RPMI8226 (cell line): ENCODE measurements around the gene DENND6B.

Source experiments
- DNase-seq: peaks from one replicate; pipeline ENCODE4 v3.0.0-alpha.2; 2015

DENND6B gene

DNA sequence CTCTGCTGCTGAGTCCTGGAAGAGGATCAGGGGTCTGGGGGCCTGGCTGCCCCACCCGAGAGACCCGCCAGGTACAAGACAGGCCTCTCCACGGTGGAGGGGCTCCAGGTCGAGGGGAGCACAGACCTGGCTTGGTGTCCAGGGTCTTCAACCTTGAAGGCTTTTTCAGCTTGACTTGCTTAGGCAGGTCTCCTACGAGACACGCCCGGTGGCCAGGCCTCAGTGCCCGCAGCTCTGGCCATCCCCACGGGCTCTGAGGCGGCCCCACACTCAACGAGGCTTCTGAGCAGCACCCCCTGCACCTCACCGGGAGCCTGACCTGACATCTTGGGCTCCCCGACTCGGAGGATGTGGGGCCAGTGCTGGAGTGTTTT lies 12.7 kb downstream of the DENND6B start:
- DNase-seq = no peak

DNA sequence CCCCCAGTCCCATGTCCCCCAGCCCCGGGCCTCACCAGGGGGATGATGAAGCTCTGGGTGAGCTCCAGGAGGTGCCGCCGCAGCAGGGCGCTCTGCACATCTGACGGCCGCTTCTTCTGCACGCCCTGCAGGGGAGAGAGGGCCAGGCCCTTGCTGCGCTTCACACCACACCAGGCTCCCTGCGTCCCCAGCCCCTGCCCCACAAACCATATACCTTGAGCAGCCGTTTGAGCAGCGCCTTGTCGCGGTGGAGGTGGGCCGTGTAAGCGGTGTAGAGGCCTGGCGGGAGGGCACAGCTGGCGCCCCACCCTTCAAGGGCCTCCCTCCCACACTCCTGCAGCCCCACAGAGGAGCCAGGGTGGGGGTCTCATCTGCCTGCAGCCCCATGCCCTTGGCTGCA lies 13.2 kb downstream of the DENND6B start:
- peak; percentile 56 for DNase-seq

DNA sequence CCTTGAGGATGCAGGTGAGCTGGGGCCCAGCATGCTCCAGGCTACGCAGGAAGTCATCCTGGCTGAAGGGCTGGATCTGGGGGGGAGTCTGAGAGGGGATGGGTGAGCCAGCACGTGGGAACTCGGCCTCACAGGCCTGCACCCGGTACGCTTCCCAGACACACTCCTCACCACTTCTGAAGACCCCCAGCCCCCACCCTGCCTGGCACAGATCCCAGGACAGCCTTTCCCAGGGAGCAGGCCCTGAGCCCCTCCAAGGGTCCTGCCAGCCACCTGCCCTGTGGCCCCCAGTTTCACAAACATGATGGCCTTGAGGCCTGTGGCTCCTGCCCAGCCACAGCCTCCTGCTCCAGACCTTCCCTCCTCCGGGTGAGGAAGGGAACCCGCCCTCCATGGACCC lies 13.8 kb downstream of the DENND6B start:
- no peak for DNase-seq

DNA sequence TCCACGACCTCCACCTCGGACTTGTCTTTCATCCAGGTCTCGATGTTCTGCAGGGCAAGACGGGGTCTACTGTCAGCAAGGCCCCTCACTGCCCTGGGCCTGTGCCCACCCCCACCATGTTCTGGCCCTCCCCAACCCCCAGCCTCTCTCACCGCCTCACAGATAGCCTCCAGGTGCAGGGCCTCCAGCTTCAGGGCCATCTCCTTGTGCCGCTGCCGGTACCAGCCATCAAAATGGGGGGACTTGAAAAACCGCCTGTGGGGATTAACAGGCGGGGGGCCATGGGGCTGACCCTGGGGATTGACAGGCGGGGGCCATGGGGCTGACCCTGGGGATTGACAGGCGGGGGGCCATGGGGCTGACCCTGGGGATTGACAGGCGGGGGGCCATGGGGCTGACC lies 14.4 kb downstream of the DENND6B start:
- DNase-seq = no peak

DNA sequence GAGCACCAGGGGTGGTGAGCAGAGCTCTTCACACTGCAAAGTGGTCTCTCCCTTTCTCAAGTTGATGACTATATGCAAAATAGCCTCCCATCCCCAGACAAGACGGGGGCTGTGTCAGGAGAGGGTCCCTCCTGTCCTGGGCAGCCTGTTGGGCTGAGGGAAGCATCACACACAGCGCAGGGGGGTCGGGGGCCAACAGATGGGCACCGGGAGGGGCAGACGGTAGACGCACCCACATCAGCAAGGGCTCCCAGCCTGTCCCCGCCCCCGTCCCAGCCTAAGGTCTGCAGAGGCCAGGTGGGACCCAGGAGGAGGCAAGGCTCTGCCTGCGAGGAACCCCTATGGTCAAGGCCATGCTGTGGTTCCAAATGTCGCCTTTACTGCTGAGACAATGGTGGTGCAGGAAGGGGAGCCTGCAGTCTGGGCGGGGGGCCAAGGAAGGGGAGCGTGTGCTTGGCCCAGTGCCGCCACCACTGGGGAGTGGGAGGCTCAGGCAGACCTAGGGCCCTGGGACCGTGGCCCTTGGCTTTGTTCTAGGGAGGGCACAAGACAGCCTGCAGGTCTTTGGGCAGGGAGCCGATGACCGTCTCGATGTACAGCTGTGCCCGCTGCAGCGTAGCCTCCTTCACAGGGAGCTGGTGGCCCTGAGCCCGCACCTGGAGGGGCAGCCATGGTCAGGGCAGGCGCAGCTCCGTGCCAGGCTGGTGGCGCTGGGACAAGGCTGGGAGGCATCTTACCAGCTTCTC lies 15.0 kb downstream of the DENND6B start:
- DNase-seq = no peak

DNA sequence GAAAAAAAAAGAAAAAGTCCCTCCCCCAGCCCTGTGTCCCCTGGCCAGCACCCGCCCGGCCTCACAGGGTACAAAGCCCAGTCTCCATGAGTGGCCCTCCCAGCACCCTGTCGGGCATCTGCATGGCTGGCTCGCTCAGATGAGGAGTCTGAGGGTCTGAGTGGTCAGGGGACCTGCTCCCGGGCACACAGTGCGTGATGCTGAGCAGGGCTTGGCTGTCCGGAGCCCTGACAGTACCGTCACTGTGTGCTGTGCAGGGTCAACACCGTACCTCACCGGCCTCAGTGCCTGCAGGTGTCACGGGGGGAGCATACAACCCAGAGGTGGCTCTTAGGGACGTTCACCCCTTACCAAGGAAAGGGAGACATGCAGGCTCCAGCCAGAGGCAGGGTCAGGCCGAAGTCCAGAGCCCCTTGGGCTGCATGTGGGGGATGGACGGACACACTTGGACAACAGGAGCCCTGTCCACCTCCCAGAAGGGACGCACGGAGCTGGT lies 15.8 kb downstream of the DENND6B start:
- no peak for DNase-seq

DNA sequence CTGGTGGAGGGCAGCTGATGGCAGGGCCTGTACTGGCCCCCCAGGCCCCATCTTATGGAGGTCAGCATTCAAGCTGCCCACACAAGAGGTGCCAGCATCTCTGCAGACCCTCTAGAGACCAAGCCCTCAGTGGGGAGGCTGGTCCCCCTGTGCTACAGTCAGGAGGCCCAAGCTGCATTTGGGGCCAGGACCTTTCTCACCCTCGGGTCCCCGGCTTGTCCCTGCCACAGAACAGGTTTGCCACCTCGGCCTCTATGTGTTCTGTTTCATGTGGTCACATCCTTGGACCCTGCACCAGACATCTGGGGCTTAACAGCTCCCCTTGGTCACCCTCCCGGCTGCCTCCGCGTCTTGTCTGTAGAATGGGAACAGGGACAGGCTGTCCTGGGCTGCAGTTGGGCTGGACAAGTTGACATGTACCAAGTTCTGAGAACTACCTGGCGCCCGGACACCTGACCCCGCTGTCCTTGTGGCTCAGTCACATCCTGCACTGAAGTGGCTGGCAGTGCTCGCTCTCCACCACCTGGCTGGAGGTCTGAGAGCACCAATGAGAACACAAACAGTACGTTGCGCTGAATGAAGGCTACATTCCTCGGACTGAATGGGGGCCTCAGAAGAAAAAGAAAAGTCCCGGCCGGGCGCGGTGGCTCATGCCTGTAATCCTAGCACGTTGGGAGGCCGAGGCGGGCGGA lies 16.6 kb downstream of the DENND6B start:
- no peak for DNase-seq

DNA sequence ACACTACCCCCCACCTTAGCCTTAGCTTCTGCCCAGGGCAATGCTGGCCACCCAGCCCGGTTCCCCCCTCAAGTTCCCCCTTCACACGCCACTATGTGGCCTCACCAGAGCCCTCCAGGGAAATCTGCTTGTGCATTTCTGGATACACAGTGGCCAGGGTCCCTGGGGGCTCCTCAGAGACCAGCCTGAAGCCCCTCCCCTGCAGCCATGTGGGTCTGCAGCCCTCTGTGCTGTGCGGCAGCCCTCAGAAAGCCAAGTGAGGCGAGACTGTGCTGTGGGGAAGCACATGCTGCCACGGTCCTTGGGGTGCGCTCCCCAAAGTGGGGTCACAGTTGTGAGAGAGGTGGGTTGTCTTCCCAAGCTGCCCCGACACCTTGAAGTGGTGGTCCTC lies 17.2 kb downstream of the DENND6B start:
- DNase-seq = no peak

DNA sequence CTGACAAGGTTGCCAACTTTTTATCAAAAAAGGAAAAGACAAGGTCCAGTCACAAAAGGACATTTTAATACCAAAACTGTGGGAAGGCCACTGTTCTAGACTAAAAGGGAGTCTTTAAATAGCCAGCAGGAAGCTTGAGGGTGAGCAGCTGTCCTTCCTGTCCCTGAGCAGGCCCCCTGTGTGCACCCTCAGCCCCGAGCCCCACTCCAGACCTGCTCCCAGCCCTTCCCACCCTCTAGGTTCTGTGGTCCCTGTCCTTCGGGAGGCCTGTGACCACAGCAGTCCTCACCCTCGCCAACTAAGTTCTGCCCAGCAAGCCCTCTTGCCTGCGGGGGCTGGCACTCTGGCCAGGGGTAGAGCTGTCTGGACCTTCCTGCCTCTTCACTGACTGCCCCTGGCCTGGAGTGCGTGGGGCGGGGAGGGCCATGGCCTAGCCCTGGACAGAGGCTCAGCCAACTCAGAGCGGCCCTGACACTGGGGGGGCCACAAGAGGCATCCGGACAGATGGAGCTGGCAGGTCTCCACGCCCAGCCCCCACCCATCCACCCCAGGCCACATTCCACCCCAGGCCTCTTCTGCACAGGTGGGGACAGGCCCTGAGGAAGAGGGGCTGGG lies 17.7 kb downstream of the DENND6B start:
- no peak for DNase-seq

DNA sequence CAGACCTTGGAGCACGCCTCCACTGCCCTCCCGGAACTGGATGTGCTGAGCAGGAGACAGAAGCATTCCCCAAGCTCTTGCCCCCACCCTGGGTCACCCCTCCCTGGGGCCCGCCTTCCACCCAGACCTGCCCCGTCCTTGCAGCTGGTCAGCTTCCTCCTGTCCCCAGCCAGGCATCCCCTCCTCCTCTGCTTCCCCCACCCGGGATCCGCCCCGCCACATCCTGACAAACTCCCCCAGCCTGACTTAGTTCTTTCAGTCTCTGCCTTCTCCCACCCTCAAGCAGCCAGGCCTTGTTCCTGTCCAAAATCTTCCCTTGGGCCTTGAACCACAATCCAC lies 18.2 kb downstream of the DENND6B start:
- DNase-seq = no peak

DNA sequence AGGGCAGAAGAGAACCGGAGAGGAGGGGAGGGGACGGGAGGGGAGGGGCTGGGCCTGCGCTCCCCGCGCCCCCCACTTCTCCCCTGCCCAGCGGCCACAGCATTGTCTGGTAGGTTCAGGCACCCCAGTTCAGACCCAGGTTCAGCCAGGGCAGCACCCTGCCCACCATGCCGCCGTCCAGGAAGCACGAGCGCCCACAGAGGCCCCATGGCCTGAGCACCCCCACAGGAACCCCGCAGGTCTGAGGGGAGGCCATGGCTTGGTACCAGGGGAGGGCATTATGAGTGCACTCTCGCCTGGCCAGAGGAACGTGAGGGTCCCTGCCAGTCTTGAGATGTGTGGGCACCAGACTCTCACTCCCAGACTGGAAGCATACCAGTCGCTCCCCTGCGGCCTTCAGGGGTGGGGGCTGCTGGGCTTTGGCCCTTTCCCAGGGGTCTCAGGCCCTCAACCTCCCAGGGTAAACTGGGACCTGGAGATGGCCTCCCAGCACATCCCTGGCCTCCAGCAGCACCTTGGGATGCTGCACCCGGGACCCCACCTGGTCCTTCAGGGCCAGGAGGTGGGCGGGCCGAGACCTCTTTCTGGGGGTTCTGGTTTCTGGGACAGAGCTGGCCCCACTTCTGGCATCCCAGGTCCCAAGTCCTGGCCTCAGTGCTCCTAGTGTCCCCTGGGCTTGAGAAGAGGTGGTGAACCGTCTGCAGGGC lies 18.8 kb downstream of the DENND6B start:
- peak; percentile 23 for DNase-seq

DNA sequence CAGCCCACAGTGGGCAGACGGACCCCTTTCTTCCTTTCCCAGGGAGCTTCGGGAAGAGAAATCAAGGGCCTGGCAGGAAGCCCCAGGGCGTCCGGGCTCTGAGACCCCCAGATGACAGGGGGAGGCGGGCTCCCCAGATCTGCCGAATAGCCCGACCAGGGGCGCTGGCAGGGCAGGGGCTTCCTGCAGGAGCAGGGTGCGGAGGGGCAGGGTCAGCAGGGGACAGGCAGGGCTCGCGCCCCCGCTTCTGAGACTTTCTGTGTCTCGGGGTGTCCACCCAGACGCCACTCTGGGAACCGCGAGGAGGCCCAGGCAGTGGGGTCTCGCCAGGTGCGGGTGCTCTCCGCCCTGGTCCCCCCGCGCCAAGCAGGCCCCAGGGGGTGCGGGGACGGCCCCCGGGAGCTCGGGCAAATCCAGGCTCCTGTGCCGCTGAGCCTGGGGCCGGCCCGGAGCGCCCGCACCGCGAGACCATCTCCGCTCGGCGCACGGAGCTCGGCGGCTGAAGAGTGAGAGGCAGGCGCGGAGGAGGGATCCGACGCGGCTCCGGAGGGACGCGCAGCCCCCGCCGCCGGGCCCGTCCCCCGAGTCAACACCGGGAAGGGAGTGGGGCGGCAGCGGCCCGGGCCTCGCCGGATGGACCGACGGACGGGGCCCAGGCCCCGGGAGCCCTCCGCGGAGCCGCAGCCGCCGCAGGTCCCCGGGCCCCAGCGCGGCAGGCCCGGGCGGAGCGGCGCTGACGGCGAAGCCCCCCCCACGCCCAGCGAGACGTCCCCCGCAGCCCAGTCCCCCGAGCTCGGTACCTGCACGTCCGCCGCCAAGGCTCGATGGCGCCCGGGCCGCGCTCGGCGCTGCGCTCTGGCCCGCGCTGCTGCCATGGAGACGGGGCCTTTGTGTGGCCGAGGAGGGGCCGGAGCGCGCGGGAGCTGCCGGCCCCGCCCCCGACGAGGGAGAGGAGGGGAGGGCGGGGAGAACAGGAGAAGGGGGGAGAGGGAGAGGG lies 19.8 kb downstream of the DENND6B start, which contains the start of gene PLXNB2:
Gene PLXNB2 (minus strand): TSS at position 894 of the 997 bp plus-strand sequence. CDS start 17,062 bp downstream, outside the sequence.
- peak; percentile 89 for DNase-seq

DNA sequence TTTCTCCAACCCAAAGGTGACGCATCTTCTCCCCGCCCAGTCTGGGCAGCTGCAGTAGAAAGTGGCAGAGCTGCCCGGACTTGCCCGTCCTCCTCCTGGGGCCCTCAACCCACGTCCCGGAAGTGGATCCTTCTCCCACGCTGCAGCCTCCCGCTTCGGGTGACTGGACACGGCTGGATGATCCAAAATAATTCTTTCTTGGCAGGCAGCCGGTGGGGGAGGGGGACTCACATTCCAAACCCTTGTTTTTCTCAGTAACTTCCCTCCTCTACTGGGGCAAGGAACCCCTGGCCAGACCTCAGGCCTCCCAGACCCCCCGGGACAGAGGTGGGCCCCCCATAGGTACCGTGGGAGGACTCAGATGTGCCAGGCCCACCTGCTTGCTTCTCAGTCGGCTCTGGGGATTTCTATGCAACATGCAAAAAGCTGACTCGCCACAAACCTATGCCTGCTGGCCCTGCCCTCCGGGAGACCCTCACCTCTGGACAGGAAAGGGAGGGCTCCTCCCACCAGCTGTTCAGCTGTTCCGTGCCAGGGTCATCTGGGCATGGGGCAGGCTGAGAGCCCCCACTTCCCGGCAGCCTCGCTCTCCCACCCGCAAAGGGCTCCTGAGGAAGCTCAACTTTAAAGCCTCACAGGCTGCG lies 20.8 kb downstream of the DENND6B start:
- peak; percentile 69 for DNase-seq

DNA sequence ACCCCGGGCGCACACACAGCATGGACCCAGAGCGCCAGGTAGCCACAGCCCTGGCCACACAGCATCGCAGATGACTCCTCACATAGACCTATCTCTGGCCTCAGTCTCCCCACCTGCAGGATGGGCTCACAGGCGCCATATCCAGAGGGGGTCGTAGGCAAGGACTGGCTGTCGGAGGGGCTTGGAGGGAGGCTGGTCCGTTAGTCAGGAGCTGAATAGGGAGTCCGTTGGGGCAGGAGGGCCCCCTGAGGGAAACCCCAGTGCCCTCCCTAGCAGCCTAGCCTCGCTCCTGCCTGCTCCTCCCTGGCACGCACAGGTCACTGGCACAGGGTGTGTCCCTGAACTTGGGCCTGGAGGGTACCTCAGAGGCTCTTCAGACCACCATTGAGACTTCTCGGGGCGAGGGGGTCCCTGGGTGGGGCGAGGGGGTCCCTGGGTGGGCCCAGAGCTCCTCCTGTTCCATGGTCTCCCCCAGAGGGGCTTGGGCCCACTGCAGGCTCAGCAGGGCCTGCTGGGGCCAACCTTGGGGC lies 21.4 kb downstream of the DENND6B start:
- DNase-seq = no peak

DNA sequence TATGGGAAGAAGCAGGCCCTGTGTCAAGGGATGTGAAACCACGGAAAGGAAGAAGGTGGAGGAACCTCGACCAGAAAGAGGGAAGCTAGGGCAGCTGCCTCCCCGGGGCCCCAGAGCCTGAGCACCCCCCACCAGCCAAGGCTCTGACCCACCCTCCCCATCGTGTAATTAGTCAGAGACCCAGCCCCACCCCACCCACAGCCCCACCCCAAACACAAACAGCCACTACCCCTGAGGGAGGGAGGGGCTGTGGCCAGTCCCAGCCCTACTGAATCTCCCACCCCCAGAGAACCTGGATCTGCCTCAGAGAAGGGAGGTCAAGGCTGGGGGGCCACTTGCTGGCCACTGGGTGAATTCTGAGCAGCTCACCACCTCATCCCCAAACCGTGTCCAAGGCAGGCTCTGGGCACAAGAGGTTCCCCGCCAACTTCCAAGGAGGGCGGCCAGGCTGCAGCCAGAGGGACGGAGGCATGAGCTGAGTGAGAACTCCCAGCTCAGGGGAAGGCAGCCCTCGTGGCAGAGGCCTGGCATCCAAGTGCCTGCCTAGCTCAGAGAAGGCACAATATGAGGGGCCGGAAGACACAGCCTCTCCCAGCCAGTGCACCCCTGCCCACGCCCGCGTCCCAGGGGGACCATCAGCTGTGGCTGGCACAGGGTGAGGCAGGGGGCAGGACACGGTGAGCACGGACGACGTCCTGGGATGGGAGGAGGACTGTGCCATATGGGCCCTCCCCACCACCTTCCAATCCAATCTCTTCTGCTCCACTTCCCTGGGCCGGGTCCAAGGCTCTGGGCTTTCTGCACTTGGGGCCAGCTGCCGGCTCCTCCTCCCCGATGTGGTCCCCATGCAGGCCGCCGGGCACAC lies 22.1 kb downstream of the DENND6B start:
- no peak for DNase-seq

DNA sequence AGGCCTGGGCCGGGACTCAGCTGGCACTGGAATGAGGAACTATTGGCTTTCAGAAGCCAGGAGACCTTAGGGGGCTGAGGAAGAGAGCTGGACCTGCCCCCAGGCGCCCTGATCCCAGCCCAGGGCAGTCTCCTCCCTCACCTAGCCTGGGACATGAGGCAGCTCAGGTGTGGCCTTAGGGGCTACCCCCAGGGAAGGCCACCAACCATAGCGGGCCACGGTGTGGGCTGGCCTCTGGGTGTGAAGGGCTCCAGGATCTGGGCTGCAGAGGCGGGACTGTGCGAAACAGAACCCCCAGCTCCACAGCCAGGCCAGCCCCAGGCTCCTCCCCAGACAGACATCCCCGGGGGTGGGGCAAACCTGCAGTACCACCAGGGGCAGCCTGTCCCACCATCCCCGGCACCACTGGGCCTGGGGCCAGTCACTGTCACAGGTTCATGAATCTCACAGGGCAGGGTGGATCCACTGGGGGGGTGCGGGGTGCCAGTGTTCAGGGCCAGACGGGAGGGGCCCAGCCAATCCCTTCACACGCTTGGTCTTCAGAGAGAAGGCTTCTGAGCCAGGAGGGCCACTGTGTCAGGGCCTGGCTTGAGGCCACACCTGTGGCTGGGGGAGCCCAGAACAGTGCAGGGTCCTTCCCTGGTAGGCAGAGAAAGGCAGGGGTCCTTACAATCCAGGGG lies 22.8 kb downstream of the DENND6B start:
- DNase-seq = no peak

DNA sequence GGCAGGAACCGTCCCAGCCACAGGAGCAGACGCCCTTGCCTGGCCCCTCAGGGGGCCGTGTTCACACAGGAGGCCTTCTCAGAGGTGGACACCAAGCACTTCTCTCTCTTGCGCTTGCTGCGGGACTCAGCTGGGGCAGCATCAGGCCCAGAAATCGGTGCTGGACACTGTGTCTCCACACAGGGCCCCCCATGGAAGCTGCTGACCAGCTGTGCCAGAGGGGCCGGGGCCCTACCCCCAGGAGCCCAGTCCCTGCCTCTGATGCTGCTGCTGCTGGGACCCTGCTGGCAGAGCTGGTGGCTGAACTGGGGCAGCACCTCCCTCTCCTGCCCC lies 23.3 kb downstream of the DENND6B start:
- no peak for DNase-seq

DNA sequence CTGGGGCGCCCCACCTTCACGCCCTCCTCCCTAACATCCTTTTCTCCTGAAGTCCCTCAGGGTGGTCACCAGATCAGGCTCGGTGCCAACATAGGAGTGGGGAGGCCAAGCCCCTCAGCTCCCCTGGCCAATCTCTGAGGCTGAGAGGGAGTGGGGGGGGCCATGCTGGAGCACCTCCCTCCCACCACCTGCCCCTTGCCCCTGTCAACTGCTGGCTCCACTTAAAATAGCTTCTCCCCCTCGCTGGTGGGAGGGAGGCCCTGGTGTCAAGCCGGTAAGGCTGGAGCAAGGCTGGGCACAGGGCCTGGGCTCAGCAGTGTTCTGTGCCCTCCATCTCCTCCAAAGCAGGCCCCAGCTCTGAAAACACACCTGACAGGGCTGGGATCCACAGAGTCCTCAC lies 24.2 kb downstream of the DENND6B start:
- DNase-seq = no peak

DNA sequence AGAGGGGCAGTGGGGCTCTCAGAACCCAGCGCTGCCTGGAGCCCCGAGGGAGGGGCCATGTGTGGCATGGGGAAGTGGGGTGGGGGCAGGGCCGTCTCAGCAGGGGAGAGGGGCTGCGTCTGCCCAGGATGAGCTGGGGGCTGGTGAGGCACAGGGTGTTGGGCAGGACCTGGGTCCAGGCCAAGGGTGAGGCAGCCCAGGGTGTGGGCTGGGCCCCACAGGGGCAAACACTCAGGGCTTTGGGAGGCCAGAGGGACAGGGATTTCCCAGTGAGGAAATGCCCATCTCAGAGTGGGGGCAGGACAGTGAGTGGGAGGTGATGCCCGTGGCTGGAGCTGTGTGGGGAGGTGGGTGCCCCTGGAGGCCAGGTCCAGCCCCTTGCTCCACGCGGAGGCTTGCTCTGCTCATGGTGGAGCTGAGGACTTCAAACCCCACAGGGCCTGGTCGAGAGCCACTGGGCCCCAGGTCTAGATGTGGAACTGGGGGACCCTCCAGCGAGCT lies 24.7 kb downstream of the DENND6B start:
- DNase-seq = no peak

DNA sequence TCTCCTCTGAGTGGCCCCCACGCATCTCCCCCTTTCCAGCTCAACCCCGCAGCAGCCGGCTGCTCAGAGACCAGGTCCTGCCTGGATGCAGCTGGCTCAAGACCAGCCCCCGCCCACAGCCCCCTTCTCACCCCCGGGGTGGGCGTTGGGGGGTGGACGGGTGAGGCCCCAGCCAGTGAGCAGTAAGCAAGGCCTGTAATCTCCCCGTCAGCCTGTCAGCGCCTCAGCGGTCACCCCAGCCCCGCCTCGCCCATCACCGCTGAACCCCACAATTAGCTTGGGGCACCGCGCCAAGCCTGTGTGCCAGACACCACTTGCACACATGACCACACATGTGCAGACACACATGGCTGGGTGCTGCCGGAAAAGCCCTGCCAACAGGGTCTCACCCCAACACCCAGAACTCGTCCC lies 25.2 kb downstream of the DENND6B start:
- no peak for DNase-seq
